ENCODE data around the gene CDK14. TPM values are rescaled to one million over a fixed set of nuclear protein-coding genes. Genes with fewer than 3 reads are reported as not detected.

The CDK14 gene
- total RNA-seq, 1 donor from 2014 or later, result 52.3 TPM

DNA sequence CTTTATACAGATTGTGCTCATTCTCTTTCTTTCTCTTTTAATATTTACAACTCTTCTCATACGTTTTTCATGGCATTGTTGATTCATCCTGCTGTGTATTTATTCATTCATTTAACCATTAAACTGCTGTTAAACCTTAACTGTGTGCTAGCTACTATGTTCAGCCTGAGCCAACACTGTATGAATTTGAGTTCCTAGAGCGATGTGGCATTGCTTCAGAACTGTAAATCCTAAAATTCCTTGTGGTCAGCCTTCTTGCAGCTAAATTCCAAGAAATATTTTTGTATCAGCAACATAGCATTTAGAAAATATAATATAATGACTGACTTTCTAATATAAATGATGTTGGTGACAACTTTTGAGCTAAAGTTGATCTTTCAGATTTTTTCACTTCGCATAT lies 483.4 kb downstream of the CDK14 start:
- no peak overlapping the region for H3K4me2 ChIP-seq
- peaks cover 8% of the 10 kb centered on the region for H3F3A ChIP-seq (ENCODE audit: low read depth)
- H3K4me1 ChIP-seq, result no peaks in the 10 kb centered on the region

DNA sequence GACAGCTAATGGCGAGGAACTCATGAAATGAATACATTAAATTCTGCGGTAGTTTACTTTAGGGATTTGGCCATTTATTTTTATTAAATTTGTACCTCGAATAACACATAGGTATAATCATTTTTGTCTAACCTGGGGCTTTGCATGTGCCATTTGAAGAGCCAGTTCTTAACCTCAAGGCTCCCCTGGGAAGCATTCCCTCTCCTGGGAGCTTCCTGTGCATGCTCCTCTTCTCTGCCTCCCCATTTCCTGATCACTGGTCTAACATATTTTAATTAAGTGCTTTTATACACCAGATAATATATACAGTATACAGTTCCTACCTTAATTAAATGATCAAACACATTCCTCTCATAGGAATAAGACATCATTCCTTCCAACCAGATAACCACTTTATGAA lies 484.2 kb downstream of the CDK14 start:
- Histone ChIP-seq H3K9me3 (ENCODE audit: low read depth) (no peaks in the 10 kb centered on the region), H3K4me2 (no peak overlapping the region), H3K27ac (no peak overlapping the region), H4K20me1 (ENCODE audit: low read depth) (no peaks in the 10 kb centered on the region), H3K4me3 (no peak overlapping the region), H3K27me3 (no peaks in the 10 kb centered on the region), H2AFZ (replicated peaks) (no peak overlapping the region), H3K4me1 (no peaks in the 10 kb centered on the region), H3K79me2 (ENCODE audit: low read depth) (no peaks in the 10 kb centered on the region), H3F3A (ENCODE audit: low read depth) (peaks cover 8% of the 10 kb centered on the region), H3K36me3 (no peaks in the 10 kb centered on the region), H3K9ac (no peak overlapping the region)
- Mint-ChIP-seq H3K27me3 (ENCODE audit: insufficient read depth, low read depth) (no peaks in the 10 kb centered on the region), H3K4me1 (peaks cover 12% of the 10 kb centered on the region), H3K4me3 (no peak overlapping the region), H3K27ac (no peak overlapping the region), H3K36me3 (peaks cover 2% of the 10 kb centered on the region), H3K9me3 (no peaks in the 10 kb centered on the region)
- no peak for TF ChIP-seq EZH2 (IDR thresholded peaks at IDR 0.05)
- no peak for TF ChIP-seq EZH2phosphoT487 (IDR thresholded peaks at IDR 0.05)
- TF ChIP-seq, protein P1, sequence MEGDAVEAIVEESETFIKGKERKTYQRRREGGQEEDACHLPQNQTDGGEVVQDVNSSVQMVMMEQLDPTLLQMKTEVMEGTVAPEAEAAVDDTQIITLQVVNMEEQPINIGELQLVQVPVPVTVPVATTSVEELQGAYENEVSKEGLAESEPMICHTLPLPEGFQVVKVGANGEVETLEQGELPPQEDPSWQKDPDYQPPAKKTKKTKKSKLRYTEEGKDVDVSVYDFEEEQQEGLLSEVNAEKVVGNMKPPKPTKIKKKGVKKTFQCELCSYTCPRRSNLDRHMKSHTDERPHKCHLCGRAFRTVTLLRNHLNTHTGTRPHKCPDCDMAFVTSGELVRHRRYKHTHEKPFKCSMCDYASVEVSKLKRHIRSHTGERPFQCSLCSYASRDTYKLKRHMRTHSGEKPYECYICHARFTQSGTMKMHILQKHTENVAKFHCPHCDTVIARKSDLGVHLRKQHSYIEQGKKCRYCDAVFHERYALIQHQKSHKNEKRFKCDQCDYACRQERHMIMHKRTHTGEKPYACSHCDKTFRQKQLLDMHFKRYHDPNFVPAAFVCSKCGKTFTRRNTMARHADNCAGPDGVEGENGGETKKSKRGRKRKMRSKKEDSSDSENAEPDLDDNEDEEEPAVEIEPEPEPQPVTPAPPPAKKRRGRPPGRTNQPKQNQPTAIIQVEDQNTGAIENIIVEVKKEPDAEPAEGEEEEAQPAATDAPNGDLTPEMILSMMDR (IDR thresholded peaks at IDR 0.05), result no peak
- DNase-seq (ENCODE audit: low spot score), result no peak

More for the DNA sequence above, 483.4 kb downstream of the CDK14 start:
- peaks cover 2% of the 10 kb centered on the region for H3K36me3 Mint-ChIP-seq
- no peaks in the 10 kb centered on the region for H3K27me3 Mint-ChIP-seq (ENCODE audit: insufficient read depth, low read depth)
- H3K27ac Mint-ChIP-seq, result no peak overlapping the region
- Histone ChIP-seq H3K36me3 (no peaks in the 10 kb centered on the region), H3K4me3 (no peak overlapping the region), H2AFZ (replicated peaks) (no peak overlapping the region), H4K20me1 (ENCODE audit: low read depth) (no peaks in the 10 kb centered on the region), H3K27ac (no peak overlapping the region), H3K9ac (no peak overlapping the region), H3K9me3 (ENCODE audit: low read depth) (no peaks in the 10 kb centered on the region), H3K79me2 (ENCODE audit: low read depth) (no peaks in the 10 kb centered on the region), H3K27me3 (no peaks in the 10 kb centered on the region)
- DNase-seq (ENCODE audit: low spot score), result no peak
- no peak overlapping the region for H3K4me3 Mint-ChIP-seq
- H3K4me1 Mint-ChIP-seq, result peaks cover 11% of the 10 kb centered on the region
- TF ChIP-seq EZH2phosphoT487 (IDR thresholded peaks at IDR 0.05) (no peak), EZH2 (IDR thresholded peaks at IDR 0.05) (no peak)
- TF ChIP-seq, protein P1 (IDR thresholded peaks at IDR 0.05), result no peak
- H3K9me3 Mint-ChIP-seq, result no peaks in the 10 kb centered on the region

DNA sequence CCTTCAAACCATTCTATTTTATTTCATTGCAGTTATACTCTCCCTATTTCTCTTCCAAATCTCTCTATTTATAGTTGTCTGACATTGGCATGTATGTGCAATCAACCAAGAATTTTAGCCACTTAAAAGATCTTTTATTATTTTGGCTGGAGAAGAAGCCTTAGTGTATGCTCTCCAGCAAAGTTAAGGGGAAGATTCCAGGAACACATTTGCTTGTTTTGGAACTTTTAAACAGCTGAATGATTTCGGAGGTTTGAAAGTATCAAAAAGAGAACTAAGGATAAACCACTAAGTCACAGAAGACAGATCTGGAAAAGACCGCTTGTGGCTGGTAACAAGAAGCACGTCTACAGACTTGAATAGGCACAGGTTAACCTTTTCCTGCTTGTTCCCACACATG lies 485.9 kb downstream of the CDK14 start:
- no peak overlapping the region for H3K27ac ChIP-seq
- no peaks in the 10 kb centered on the region for H3K9me3 ChIP-seq (ENCODE audit: low read depth)
- H3K4me2 ChIP-seq, result no peak overlapping the region
- Mint-ChIP-seq H3K4me3 (no peak overlapping the region), H3K27me3 (ENCODE audit: insufficient read depth, low read depth) (no peaks in the 10 kb centered on the region), H3K4me1 (peaks cover 22% of the 10 kb centered on the region), H3K27ac (no peak overlapping the region), H3K9me3 (no peaks in the 10 kb centered on the region), H3K36me3 (peaks cover 2% of the 10 kb centered on the region)
- peaks cover 8% of the 10 kb centered on the region for H3F3A ChIP-seq (ENCODE audit: low read depth)
- peaks cover 6% of the 10 kb centered on the region for H3K4me1 ChIP-seq
- H4K20me1 ChIP-seq (ENCODE audit: low read depth), result no peaks in the 10 kb centered on the region
- TF ChIP-seq EZH2phosphoT487 (IDR thresholded peaks at IDR 0.05), result no peak
- no peak for TF ChIP-seq EZH2 (IDR thresholded peaks at IDR 0.05)
- TF ChIP-seq, protein P1 (IDR thresholded peaks at IDR 0.05), result no peak
- no peaks in the 10 kb centered on the region for H3K79me2 ChIP-seq (ENCODE audit: low read depth)
- H3K4me3 ChIP-seq, result no peak overlapping the region
- H3K36me3 ChIP-seq, result no peaks in the 10 kb centered on the region
- no peak overlapping the region for H3K9ac ChIP-seq
- H2AFZ ChIP-seq (replicated peaks), result no peak overlapping the region
- no peaks in the 10 kb centered on the region for H3K27me3 ChIP-seq
- DNase-seq (ENCODE audit: low spot score), result no peak
